ENCODE results near the gene MADD. TPM values are rescaled to one million over a fixed set of nuclear protein-coding genes. Genes with fewer than 3 reads are reported as not detected.

Gene MADD
- total RNA-seq, 1 donor from 2014 or later = 67.2 TPM

GRCh38 chr11:47327025-47327424 lies 57.1 kb downstream of the MADD start:
- H3K4me1 Mint-ChIP-seq (ENCODE audit: unreplicated experiment) = no peaks in the 10 kb centered on the region
- H3K36me3 Mint-ChIP-seq (ENCODE audit: unreplicated experiment) = peaks cover 34% of the 10 kb centered on the region
- no peak overlapping the region for H3K4me3 Mint-ChIP-seq (ENCODE audit: unreplicated experiment)
- H3K27me3 Mint-ChIP-seq (ENCODE audit: unreplicated experiment) = no peaks in the 10 kb centered on the region
- TF ChIP-seq CTCF (IDR thresholded peaks at IDR 0.05) = no peak
- peak; percentile 82 for DNase-seq (ENCODE audit: extremely low spot score, unreplicated experiment)
- H3K27ac Mint-ChIP-seq (ENCODE audit: unreplicated experiment) = no peak overlapping the region
- no peaks in the 10 kb centered on the region for H3K9me3 Mint-ChIP-seq (ENCODE audit: unreplicated experiment)

GRCh38 chr11:47327949-47328348 lies 58.0 kb downstream of the MADD start:
- H3K9me3 Mint-ChIP-seq (ENCODE audit: unreplicated experiment) = no peaks in the 10 kb centered on the region
- DNase-seq (ENCODE audit: extremely low spot score, unreplicated experiment) = no peak
- no peak for TF ChIP-seq CTCF (IDR thresholded peaks at IDR 0.05)
- peaks cover 33% of the 10 kb centered on the region for H3K36me3 Mint-ChIP-seq (ENCODE audit: unreplicated experiment)
- H3K27me3 Mint-ChIP-seq (ENCODE audit: unreplicated experiment) = no peaks in the 10 kb centered on the region
- no peaks in the 10 kb centered on the region for H3K4me1 Mint-ChIP-seq (ENCODE audit: unreplicated experiment)
- H3K27ac Mint-ChIP-seq (ENCODE audit: unreplicated experiment) = no peak overlapping the region
- H3K4me3 Mint-ChIP-seq (ENCODE audit: unreplicated experiment) = no peak overlapping the region

GRCh38 chr11:47328449-47329390 lies 58.8 kb downstream of the MADD start:
- peak; percentile 81 for DNase-seq (ENCODE audit: extremely low spot score, unreplicated experiment)
- Mint-ChIP-seq H3K36me3 (ENCODE audit: unreplicated experiment) (peaks cover 31% of the 10 kb centered on the region), H3K4me3 (ENCODE audit: unreplicated experiment) (no peak overlapping the region), H3K27ac (ENCODE audit: unreplicated experiment) (no peak overlapping the region), H3K27me3 (ENCODE audit: unreplicated experiment) (no peaks in the 10 kb centered on the region), H3K9me3 (ENCODE audit: unreplicated experiment) (no peaks in the 10 kb centered on the region), H3K4me1 (ENCODE audit: unreplicated experiment) (no peaks in the 10 kb centered on the region)
- no peak for TF ChIP-seq CTCF (IDR thresholded peaks at IDR 0.05)

GRCh38 chr11:47329431-47329986 lies 59.6 kb downstream of the MADD start:
- Mint-ChIP-seq H3K36me3 (ENCODE audit: unreplicated experiment) (peaks cover 31% of the 10 kb centered on the region), H3K4me1 (ENCODE audit: unreplicated experiment) (no peaks in the 10 kb centered on the region), H3K27me3 (ENCODE audit: unreplicated experiment) (no peaks in the 10 kb centered on the region), H3K4me3 (ENCODE audit: unreplicated experiment) (no peak overlapping the region), H3K27ac (ENCODE audit: unreplicated experiment) (no peak overlapping the region), H3K9me3 (ENCODE audit: unreplicated experiment) (no peaks in the 10 kb centered on the region)
- DNase-seq (ENCODE audit: extremely low spot score, unreplicated experiment) = peak; percentile 82
- TF ChIP-seq CTCF (IDR thresholded peaks at IDR 0.05) = no peak
